ENCODE results near the gene PKD1. TPM values are rescaled to one million over a fixed set of nuclear protein-coding genes. Genes with fewer than 3 reads are reported as not detected.
A peak's percentile ranks its signal among the peaks of the same experiment; 100 is the strongest.

The PKD1 gene
- total RNA-seq, 4 donors from 2014 or later: 297 to 459 (median 366) TPM

GRCh38 chr16:2083876-2084780, 51.6 kb downstream of the PKD1 start:
- Histone ChIP-seq H3K4me3 (no peak overlapping the region), H3K36me3 (peaks cover 21 to 100% (median 98%) of the 10 kb centered on the region in 4 donors), H3K27ac (replicated peaks in 1 of 4) (peak overlapping the region in 2 of 4 donors; percentile 28 to 51), H3K27me3 (no peaks in the 10 kb centered on the region), H3K4me1 (peaks cover 16 to 31% (median 29%) of the 10 kb centered on the region in 4 donors), H3K9me3 (no peaks in the 10 kb centered on the region)
- DNase-seq (ENCODE audit: extremely low spot score): no peak
- intact Hi-C loops (cut with DNase I): no loop called here
- 96% methylated on average over 10 of the region's 44 CpGs for WGBS
- no peak for TF ChIP-seq EP300 (IDR thresholded peaks at IDR 0.05)
- no peak for TF ChIP-seq POLR2AphosphoS5 (IDR thresholded peaks at IDR 0.05)
- no peak for TF ChIP-seq POLR2A (IDR thresholded peaks at IDR 0.05; ENCODE audit: low read depth)
- TF ChIP-seq CTCF (IDR thresholded peaks at IDR 0.05): no peak

- Histone ChIP-seq H3K27ac (replicated peaks in 1 of 4) (peak overlapping the region in 3 of 4 donors; percentile 0 to 51 (median 28)), H3K27me3 (no peaks in the 10 kb centered on the region), H3K36me3 (peaks cover 20 to 100% (median 98%) of the 10 kb centered on the region in 4 donors), H3K4me1 (peaks cover 16 to 31% (median 29%) of the 10 kb centered on the region in 4 donors), H3K4me3 (no peak overlapping the region), H3K9me3 (no peaks in the 10 kb centered on the region)
- intact Hi-C loops (cut with DNase I): no loop called here
- TF ChIP-seq POLR2A (IDR thresholded peaks at IDR 0.05; ENCODE audit: low read depth): no peak
- peak in 1 of 2 donors; percentile 5 for TF ChIP-seq POLR2AphosphoS5 (IDR thresholded peaks at IDR 0.05)
- WGBS: 91% methylated on average over 6 of the region's 19 CpGs
- DNase-seq (ENCODE audit: extremely low spot score): no peak
These were observed 52.3 kb downstream of the PKD1 start for GRCh38 chr16:2083409-2083808.

- H3K36me3 ChIP-seq: peaks cover 16 to 100% (median 97%) of the 10 kb centered on the region in 4 donors
These were observed 52.7 kb downstream of the PKD1 start for GRCh38 chr16:2082983-2083364.

GRCh38 chr16:2082171-2082982, 53.3 kb downstream of the PKD1 start:
- H3K4me1 ChIP-seq: peaks cover 16 to 31% (median 29%) of the 10 kb centered on the region in 4 donors
- H3K27ac ChIP-seq (replicated peaks in 1 of 4): peak overlapping the region; percentile 10 to 53 (median 40)
- intact Hi-C loops (cut with DNase I): no loop called here
- no peaks in the 10 kb centered on the region for H3K9me3 ChIP-seq
- no peaks in the 10 kb centered on the region for H3K27me3 ChIP-seq
- peaks cover 20 to 100% (median 97%) of the 10 kb centered on the region in 4 donors for H3K36me3 ChIP-seq
- no peak for DNase-seq (ENCODE audit: extremely low spot score)
- no peak for TF ChIP-seq EP300 (IDR thresholded peaks at IDR 0.05)
- peak; percentile 22 to 39 for TF ChIP-seq POLR2AphosphoS5 (IDR thresholded peaks at IDR 0.05)
- no peak overlapping the region for H3K4me3 ChIP-seq
- WGBS: 46% methylated on average over 5 of the region's 32 CpGs

More at GRCh38 chr16:2082983-2083364, 52.7 kb downstream of the PKD1 start:
- DNase-seq (ENCODE audit: extremely low spot score): no peak
- TF ChIP-seq EP300 (IDR thresholded peaks at IDR 0.05) (no peak), POLR2A (IDR thresholded peaks at IDR 0.05; ENCODE audit: low read depth) (no peak), POLR2AphosphoS5 (IDR thresholded peaks at IDR 0.05) (no peak), CTCF (IDR thresholded peaks at IDR 0.05) (no peak)
- Histone ChIP-seq H3K9me3 (no peaks in the 10 kb centered on the region), H3K4me3 (no peak overlapping the region), H3K27ac (replicated peaks in 1 of 4) (peak overlapping the region in 2 of 4 donors; percentile 10 to 51), H3K4me1 (peaks cover 16 to 31% (median 29%) of the 10 kb centered on the region in 4 donors), H3K27me3 (no peaks in the 10 kb centered on the region)
- intact Hi-C loops (cut with DNase I): no loop called here
- WGBS: 66% methylated on average over 7 of the region's 16 CpGs

GRCh38 chr16:2081201-2082084, 54.3 kb downstream of the PKD1 start:
- Histone ChIP-seq H3K27me3 (no peaks in the 10 kb centered on the region), H3K9me3 (no peaks in the 10 kb centered on the region), H3K27ac (replicated peaks in 1 of 4) (peak overlapping the region; percentile 10 to 53 (median 40)), H3K4me3 (no peak overlapping the region), H3K36me3 (peaks cover 18 to 100% (median 97%) of the 10 kb centered on the region in 4 donors), H3K4me1 (peaks cover 16 to 31% (median 29%) of the 10 kb centered on the region in 4 donors)
- no peak for TF ChIP-seq POLR2AphosphoS5 (IDR thresholded peaks at IDR 0.05)
- TF ChIP-seq CTCF (IDR thresholded peaks at IDR 0.05): no peak
- TF ChIP-seq POLR2A (IDR thresholded peaks at IDR 0.05; ENCODE audit: low read depth): no peak
- no peak for TF ChIP-seq EP300 (IDR thresholded peaks at IDR 0.05)
- intact Hi-C loops (cut with DNase I): no loop called here
- no peak for DNase-seq (ENCODE audit: extremely low spot score)
- 82% methylated on average over 7 of the region's 35 CpGs for WGBS
